AG08395 (cell line): ENCODE results near the gene IPP.
"Not testable (repeated sequence)": the region's sequence is repeated elsewhere in the genome, so short reads cannot be mapped to it uniquely, and the experiment has no call there.

Experiments used
- DNase-seq: peaks from one replicate; pipeline ENCODE4 v3.0.0; 2012; ENCODE audit warnings: mixed read lengths, low spot score

Gene IPP

GRCh38 chr1:45739641-45740156, 10.8 kb downstream of the IPP start:
- not testable (repeated sequence) for DNase-seq

- no peak for DNase-seq
Measured at GRCh38 chr1:45739137-45739536, 11.3 kb downstream of the IPP start.

- no peak for DNase-seq
Measured at GRCh38 chr1:45730780-45731319, 19.6 kb downstream of the IPP start.

- no peak for DNase-seq
Measured at GRCh38 chr1:45730075-45730779, 20.2 kb downstream of the IPP start.

GRCh38 chr1:45726007-45726406, 24.4 kb downstream of the IPP start:
- DNase-seq, result not testable (repeated sequence)

GRCh38 chr1:45723248-45723930, 27.1 kb downstream of the IPP start:
- DNase-seq, result no peak

- DNase-seq, result peak; percentile 2
Measured at GRCh38 chr1:45722809-45723208, 27.6 kb downstream of the IPP start.

- peak; percentile 47 for DNase-seq
Measured at GRCh38 chr1:45721207-45721606, 29.2 kb downstream of the IPP start.

GRCh38 chr1:45718289-45718688, 32.2 kb downstream of the IPP start:
- DNase-seq, result no peak

- not testable (repeated sequence) for DNase-seq
Measured at GRCh38 chr1:45717386-45717785, 33.1 kb downstream of the IPP start.

- DNase-seq, result no peak
Measured at GRCh38 chr1:45716700-45717099, 33.8 kb downstream of the IPP start.

- DNase-seq, result no peak
Measured at GRCh38 chr1:45713711-45714110, 36.7 kb downstream of the IPP start.

GRCh38 chr1:45704637-45705036, 45.8 kb downstream of the IPP start:
- no peak for DNase-seq

GRCh38 chr1:45694823-45695222, 55.6 kb downstream of the IPP start:
- no peak for DNase-seq

GRCh38 chr1:45693811-45694210, 56.6 kb downstream of the IPP start:
- DNase-seq, result not testable (repeated sequence)

- peak; percentile 87 for DNase-seq
Measured at GRCh38 chr1:45687754-45688740, 62.4 kb downstream of the IPP start, which contains the start of gene TMEM69. TMEM69 (plus strand) TSS chr1:45688181; CDS start chr1:45691069, 2,888 bp downstream.

- DNase-seq, result peak; percentile 97
Measured at GRCh38 chr1:45687014-45687753, 63.3 kb downstream of the IPP start.

- DNase-seq, result peak; percentile 100
Measured at GRCh38 chr1:45686288-45687013, 64.0 kb downstream of the IPP start, which contains the start of gene GPBP1L1. GPBP1L1 (minus strand) TSS chr1:45686533; CDS start chr1:45659087, 27,446 bp downstream.

GRCh38 chr1:45686015-45686287, 64.5 kb downstream of the IPP start:
- DNase-seq, result peak; percentile 7

GRCh38 chr1:45685308-45686014, 65.0 kb downstream of the IPP start:
- peak; percentile 2 for DNase-seq
